IPS DF 4.7 (cell line): Measurements from ENCODE around the gene OR10A6.

ENCODE experiments used
- DNase-seq: peaks from one replicate; pipeline ENCODE4 v3.0.0-alpha.2; 2013; ENCODE audit warnings: low spot score; ENCODE audit errors: extremely low read depth

The OR10A6 gene

DNA sequence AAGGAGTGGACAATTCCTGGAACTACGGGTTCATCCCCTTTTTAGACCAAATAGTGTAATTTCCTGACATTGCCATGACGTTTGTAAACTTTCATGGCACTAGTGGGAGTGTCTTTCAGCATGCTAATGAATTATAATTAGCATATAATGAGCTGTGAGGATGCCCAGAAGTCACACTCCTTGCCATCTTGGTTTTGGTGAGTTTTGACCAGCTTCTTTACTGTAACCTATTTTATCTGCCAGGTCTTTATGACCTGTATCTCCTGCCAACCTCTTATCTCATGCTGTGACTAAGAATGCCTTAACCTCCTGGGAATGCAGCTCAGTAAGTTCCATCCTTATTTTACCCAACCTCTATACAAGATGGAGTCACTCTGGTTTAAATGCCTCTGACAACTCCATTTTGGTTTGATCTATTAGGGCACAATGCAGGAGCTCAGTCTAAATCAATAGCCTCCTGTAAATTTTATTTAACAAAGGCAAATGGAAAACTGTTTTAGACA lies 20.7 kb downstream of the OR10A6 start:
- DNase-seq = no peak

DNA sequence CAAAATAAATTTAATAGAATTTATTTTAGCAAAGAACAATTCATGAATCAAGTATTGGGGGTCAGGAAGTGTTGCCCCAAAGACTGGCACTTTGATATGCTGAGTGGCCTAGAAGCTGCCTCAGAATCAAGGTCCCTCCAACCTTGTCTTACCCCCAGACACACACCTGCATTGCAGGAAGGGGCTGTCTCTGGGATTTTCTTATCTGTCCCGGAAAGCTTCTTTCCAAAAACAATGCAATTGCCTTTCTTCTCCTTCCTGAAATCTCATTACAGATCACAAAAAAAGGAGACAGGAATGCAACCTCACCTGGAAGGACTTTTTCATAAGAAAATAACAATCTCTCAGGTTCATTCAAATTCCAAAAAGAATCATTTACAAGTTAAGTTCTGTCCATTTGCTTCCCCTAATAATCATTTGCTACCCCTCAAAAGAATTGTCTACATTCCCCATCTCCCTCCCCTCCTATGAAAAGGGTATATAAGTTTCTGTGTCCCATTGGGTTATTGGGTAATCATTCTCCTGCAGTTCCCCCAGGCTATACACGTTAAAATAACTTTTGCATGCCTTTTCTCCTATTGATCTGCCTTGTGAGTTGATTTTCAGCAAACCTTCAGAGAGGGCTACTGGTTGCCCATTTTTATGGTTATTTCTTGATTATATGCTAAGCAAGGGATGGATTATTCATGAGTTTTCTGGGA lies 21.3 kb downstream of the OR10A6 start:
- DNase-seq = no peak

- no peak for DNase-seq
Measured at GRCh38 chr11:7907121-7907520, 23.9 kb downstream of the OR10A6 start.

GRCh38 chr11:7906481-7906880 lies 24.6 kb downstream of the OR10A6 start:
- DNase-seq = no peak

- DNase-seq = no peak
Measured at GRCh38 chr11:7905961-7906429, 25.1 kb downstream of the OR10A6 start.

GRCh38 chr11:7905549-7905948 lies 25.5 kb downstream of the OR10A6 start:
- no peak for DNase-seq

GRCh38 chr11:7904917-7905316 lies 26.2 kb downstream of the OR10A6 start:
- no peak for DNase-seq

DNA sequence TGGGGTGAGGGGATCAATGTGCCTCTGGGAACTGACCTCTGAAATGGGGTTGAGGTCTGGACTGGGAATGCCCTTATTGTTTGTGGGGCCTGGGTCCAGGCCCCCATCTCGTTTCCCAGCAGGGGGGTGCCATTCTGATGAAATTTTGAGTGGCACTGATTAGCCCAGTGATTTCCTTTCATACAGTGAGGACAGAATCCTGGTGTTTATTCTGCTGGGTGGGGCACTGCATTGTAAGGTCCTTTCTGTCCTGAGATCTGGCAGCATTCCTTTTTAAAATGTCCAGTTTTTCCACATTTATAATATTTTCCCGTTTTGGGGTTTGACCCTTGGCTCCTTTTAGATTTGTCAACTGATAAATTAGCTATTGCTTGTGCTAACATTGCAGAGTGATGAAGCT lies 27.1 kb downstream of the OR10A6 start:
- DNase-seq = no peak

DNA sequence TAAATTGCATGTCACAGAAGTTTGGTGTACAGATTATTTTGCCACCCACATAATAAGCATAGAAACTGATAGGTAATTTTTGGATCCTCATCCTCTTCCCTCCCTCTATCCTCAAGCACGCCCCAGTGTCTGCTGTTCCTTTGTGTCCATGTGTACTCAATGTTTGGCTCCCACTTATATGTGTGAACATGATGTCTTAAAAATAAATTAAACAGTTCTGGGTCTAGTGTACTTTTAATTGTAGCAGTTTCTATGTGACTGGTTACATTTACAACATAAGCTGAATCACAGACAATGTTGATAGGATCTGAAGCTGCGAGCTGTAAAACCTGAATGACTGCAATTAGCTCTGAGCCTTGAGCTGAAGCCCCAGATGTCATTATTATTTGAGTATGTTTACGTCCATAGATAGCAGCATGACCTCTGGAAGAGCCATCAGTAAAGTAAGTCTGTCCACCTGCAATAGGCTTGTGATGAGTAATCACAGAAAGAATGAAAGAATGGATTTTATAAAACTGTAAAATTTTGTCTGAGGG lies 29.7 kb downstream of the OR10A6 start:
- DNase-seq = no peak

- DNase-seq = no peak
Measured at GRCh38 chr11:7900686-7901085, 30.4 kb downstream of the OR10A6 start.

DNA sequence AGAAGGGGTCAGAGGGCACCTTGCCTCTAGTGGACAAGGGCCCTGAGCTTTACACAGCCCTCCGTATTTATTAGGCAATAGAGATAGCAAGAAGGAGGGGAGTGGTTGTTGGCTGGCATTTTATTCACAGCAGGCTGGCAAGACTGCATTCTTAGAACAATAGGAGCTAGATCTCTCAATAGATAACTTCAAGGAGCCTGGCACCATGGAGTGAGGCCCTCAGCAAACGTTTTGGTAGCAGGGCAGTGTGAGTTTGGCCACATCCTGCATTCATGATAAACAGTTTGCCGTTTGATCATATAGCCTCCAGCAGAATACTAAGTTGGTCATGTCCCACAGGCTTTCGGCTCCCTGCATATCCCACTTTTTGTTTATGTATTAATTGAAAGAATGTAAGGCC lies 31.6 kb downstream of the OR10A6 start:
- no peak for DNase-seq

- no peak for DNase-seq
Measured at GRCh38 chr11:7898666-7899283, 32.3 kb downstream of the OR10A6 start.

- DNase-seq = no peak
Measured at GRCh38 chr11:7896009-7896785, 34.9 kb downstream of the OR10A6 start.

GRCh38 chr11:7894251-7894650 lies 36.8 kb downstream of the OR10A6 start:
- DNase-seq = no peak

DNA sequence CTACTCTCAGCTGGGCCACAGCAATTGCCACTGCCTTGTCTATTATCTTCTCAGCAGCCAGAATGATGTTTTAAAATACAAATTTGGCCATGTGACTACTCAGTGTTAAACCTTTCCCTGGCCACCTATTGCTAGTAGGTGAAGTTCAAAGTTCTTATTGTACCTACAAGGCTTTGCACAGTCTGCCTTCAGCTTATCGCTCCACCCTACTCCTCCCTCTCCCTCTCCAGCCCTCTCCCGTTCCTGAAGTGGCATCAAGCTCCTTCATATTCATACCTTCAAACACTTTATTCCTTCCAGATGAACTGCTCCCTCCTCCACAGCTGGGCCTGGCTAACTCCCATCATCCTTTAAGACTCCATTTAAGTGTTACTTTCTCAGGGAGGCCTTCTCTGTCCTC lies 37.3 kb downstream of the OR10A6 start:
- DNase-seq = no peak

DNA sequence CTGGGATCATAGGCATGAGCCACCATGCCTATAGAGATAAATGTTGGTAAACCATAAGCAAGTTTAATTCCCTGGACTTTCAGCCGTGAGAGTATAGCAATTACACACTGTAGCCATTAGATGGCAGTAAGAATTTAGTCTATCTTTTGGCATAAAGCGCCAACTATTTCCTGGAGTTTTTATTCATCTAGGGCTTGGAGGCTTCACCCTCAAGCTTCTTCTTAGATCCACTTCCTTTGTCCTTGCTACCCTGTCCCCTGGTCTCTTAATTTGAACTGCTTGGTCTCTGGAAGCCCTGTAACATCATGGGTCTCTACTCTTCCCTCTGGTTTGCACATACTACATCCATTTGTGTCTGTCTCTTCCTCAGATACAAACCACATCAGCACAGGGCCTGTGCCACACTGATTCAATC lies 38.2 kb downstream of the OR10A6 start:
- no peak for DNase-seq

DNA sequence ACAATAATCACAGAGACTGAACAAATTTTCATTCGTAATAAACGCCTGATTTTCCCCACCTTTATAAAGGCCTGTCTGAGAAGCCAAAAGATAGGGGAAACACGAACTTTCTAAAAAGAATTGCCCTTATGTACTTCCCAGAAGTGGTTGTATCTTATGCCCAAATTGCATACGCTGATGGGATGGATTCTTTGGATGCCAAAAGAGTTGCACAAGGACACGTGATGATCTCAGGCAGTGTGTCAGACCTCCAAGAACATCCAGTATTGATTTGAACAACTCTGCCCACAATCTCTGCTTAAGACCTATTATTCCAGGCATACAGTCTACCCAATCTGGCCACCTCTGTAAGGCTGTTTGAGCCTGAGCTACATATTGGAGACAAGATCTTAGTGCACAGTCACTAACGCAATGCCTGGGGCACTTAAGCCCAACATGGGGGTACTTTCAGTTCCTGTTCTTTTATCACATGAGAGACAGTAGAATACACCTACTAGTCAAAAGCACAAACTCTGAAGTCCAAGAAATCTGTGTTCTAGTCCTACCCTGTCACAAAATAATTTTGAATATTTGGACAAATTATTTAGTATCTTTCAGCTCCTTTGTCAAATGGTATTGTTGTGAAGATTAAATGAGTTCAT lies 38.9 kb downstream of the OR10A6 start:
- DNase-seq = no peak

DNA sequence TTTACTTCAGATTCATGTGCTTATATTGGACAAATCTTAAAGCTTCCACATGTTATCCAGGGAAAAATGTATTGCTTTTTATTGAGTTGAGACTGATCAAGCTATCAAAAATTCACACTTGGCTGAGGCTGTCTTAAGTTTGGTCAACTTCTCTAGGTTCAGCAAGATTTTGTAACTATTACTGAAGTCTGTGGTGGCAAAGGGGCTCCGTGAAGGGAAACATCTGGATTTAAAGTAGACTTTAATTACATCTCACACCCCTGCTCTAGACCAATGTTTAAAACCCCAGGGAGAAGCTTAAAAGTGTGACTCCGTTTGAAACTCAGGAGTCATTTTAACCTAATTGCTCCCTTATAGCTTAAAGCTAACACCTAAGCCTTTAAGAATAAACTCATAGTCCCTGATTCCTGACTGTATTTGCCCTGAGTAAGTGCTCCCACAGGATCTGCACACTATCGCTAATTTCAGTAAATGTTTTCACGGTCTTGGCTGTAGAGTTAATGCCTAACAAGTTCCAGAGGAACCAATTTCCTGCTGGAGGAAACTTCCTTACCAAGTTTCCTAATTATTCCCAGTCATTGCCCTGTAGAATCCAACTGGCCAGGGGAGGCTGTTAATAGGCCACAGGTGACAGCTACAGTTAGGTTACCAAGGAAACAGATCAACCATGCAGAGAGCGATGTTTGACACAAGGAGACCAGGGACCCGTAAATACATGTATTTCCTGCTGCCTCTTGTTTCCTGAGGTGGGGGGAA lies 40.5 kb downstream of the OR10A6 start:
- no peak for DNase-seq

- DNase-seq = no peak
Measured at GRCh38 chr11:7889985-7890384, 41.1 kb downstream of the OR10A6 start.

DNA sequence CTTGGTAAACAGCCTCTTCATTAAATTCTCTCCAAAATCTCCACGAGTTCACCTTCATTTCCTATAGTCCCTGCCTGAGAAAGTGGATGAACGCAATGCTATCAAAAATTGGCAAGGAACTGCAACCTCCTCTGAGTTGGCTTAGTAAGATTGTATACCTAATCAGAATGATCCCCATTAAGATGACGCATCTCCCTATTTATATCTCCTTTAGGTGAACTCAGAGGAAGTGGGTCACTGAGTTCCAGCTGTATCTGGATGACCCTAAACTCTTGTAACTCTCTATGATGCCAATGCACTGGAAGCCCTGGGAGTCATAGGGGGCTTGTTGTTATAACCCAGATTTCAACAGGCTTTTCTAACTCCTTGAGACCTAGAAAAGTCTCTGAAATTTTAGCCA lies 48.2 kb downstream of the OR10A6 start:
- DNase-seq = no peak
